ENCODE measurements around the gene DCAKD. TPM values are rescaled to one million over a fixed set of nuclear protein-coding genes. Genes with fewer than 3 reads are reported as not detected.

The DCAKD gene
- total RNA-seq, 3 donors from 2014 or later (not counting 1 experiment from before 2014, with no cell fraction given): 15.4 to 21.4 (median 21.1) TPM

DNA sequence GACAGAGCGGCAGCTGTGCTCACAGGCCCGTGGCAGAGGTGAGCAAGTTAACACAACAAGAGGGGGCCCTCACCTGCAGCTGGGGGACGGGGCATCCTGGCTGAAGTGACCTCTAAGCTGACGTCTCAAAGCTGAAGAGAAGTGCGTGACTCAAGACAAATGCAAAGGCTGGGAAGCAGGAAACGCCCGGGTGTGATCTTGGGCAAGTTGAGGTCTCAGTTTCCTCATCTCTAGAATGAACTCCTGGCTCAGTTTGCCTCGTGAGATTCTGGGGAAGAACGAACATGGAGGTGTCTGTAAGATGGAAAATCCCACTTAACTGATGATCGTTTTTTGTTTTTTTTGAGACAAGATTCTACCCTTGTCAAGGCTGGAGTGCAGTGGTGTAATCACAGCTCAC, 43.2 kb downstream of the DCAKD start:
- DNase-seq: no peak
- intact Hi-C loops (cut with micrococcal nuclease): no loop called here
- WGBS (ENCODE audit: insufficient coverage): 74% methylated on average over 10 of the region's 10 CpGs
- Histone ChIP-seq H3K4me3 (ENCODE audit: low read length) (no peak overlapping the region), H3K27ac (ENCODE audit: low read length) (no peak overlapping the region), H3K27me3 (ENCODE audit: control insufficient read depth, insufficient read depth, low read length) (no peaks in the 10 kb centered on the region), H3K4me1 (ENCODE audit: control insufficient read depth, insufficient read depth, low read length) (no peaks in the 10 kb centered on the region), H3K9me3 (ENCODE audit: control insufficient read depth, insufficient read depth, low read length) (no peaks in the 10 kb centered on the region), H3K36me3 (ENCODE audit: control insufficient read depth, insufficient read depth, low read length) (no peaks in the 10 kb centered on the region)
- Mint-ChIP-seq H3K4me3 (no peak overlapping the region), H3K27me3 (ENCODE audit: low read depth in 2 of 2) (peaks cover 7 to 28% of the 10 kb centered on the region in 2 donors), H3K4me1 (no peaks in the 10 kb centered on the region), H3K27ac (no peak overlapping the region), H3K36me3 (no peaks in the 10 kb centered on the region), H3K9me3 (no peaks in the 10 kb centered on the region)
- no peak for ATAC-seq
- no peak for TF ChIP-seq CTCF (IDR thresholded peaks at IDR 0.05)

DNA sequence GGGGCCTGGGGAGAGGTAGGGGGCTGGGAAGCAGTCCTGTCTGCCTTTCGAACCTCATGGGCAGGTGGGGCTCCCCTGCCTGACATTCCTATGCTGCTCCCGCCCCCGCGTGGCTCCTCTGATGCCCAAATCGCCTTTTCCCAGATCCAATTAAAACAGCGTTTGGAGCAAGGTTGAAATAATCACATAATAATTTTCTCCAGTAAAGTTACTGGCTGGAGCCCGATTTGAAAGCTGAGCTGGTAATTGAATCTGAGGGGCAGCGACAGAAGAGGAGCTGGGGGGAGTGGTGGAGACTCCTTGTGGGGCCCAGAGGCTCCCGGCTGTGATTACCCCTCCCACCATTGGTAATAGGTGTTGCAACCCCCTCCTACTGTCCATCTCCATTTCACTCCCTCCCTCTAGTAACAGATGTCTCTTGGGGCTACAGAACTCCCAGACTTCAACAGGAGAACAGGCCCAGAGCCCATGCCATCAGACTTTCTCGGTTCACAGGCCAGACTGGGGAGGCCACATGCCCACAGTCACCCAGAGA, 44.4 kb downstream of the DCAKD start:
- H3K27ac ChIP-seq (ENCODE audit: low read length): no peak overlapping the region
- no peaks in the 10 kb centered on the region for H3K9me3 ChIP-seq (ENCODE audit: control insufficient read depth, insufficient read depth, low read length)
- Mint-ChIP-seq H3K27ac (no peak overlapping the region), H3K4me3 (no peak overlapping the region), H3K27me3 (ENCODE audit: low read depth in 2 of 2) (peaks cover 7 to 29% of the 10 kb centered on the region in 2 donors), H3K9me3 (no peaks in the 10 kb centered on the region), H3K4me1 (no peaks in the 10 kb centered on the region), H3K36me3 (no peaks in the 10 kb centered on the region)
- H3K27me3 ChIP-seq (ENCODE audit: control insufficient read depth, insufficient read depth, low read length): no peaks in the 10 kb centered on the region
- ATAC-seq (no peak), DNase-seq (no peak)
- 64% methylated on average over 8 of the region's 10 CpGs for WGBS (ENCODE audit: insufficient coverage)
- intact Hi-C loops (cut with micrococcal nuclease): no loop called here
- no peaks in the 10 kb centered on the region for H3K4me1 ChIP-seq (ENCODE audit: control insufficient read depth, insufficient read depth, low read length)
- no peaks in the 10 kb centered on the region for H3K36me3 ChIP-seq (ENCODE audit: control insufficient read depth, insufficient read depth, low read length)
- H3K4me3 ChIP-seq (ENCODE audit: low read length): no peak overlapping the region
- TF ChIP-seq CTCF (IDR thresholded peaks at IDR 0.05): no peak

GRCh38 chr17:45005700-45006099, 45.7 kb downstream of the DCAKD start:
- intact Hi-C loops (cut with micrococcal nuclease): no loop called here
- Mint-ChIP-seq H3K4me1 (no peaks in the 10 kb centered on the region), H3K4me3 (no peak overlapping the region), H3K36me3 (no peaks in the 10 kb centered on the region), H3K9me3 (no peaks in the 10 kb centered on the region), H3K27ac (no peak overlapping the region), H3K27me3 (ENCODE audit: low read depth in 2 of 2) (peaks cover 7 to 29% of the 10 kb centered on the region in 2 donors)
- TF ChIP-seq CTCF (IDR thresholded peaks at IDR 0.05): no peak
- H3K36me3 ChIP-seq (ENCODE audit: control insufficient read depth, insufficient read depth, low read length): no peaks in the 10 kb centered on the region
- 100% methylated on average over 1 of the region's 2 CpGs for WGBS (ENCODE audit: insufficient coverage)
- no peaks in the 10 kb centered on the region for H3K27me3 ChIP-seq (ENCODE audit: control insufficient read depth, insufficient read depth, low read length)
- H3K27ac ChIP-seq (ENCODE audit: low read length): no peak overlapping the region
- no peaks in the 10 kb centered on the region for H3K4me1 ChIP-seq (ENCODE audit: control insufficient read depth, insufficient read depth, low read length)
- H3K9me3 ChIP-seq (ENCODE audit: control insufficient read depth, insufficient read depth, low read length): no peaks in the 10 kb centered on the region
- DNase-seq (no peak), ATAC-seq (no peak)
- H3K4me3 ChIP-seq (ENCODE audit: low read length): no peak overlapping the region

- DNase-seq (no peak), ATAC-seq (no peak)
Observed at GRCh38 chr17:45004388-45004787, 47.0 kb downstream of the DCAKD start.

More at GRCh38 chr17:45004388-45004787, 47.0 kb downstream of the DCAKD start:
- TF ChIP-seq CTCF (IDR thresholded peaks at IDR 0.05): no peak
- H3K4me3 Mint-ChIP-seq: no peak overlapping the region
- H3K9me3 Mint-ChIP-seq: peaks cover 0 to 3% of the 10 kb centered on the region in 2 donors
- intact Hi-C loops (cut with micrococcal nuclease): no loop called here
- no peak overlapping the region for H3K27ac Mint-ChIP-seq
- Histone ChIP-seq H3K27ac (ENCODE audit: low read length) (no peak overlapping the region), H3K36me3 (ENCODE audit: control insufficient read depth, insufficient read depth, low read length) (no peaks in the 10 kb centered on the region), H3K9me3 (ENCODE audit: control insufficient read depth, insufficient read depth, low read length) (no peaks in the 10 kb centered on the region), H3K4me1 (ENCODE audit: control insufficient read depth, insufficient read depth, low read length) (no peaks in the 10 kb centered on the region), H3K27me3 (ENCODE audit: control insufficient read depth, insufficient read depth, low read length) (no peaks in the 10 kb centered on the region), H3K4me3 (ENCODE audit: low read length) (no peak overlapping the region)
- 88% methylated on average over 2 of the region's 3 CpGs for WGBS (ENCODE audit: insufficient coverage)
- H3K36me3 Mint-ChIP-seq: no peaks in the 10 kb centered on the region
- no peaks in the 10 kb centered on the region for H3K4me1 Mint-ChIP-seq
- peaks cover 7 to 24% of the 10 kb centered on the region in 2 donors for H3K27me3 Mint-ChIP-seq (ENCODE audit: low read depth in 2 of 2)

All from natural killer cell (primary cell).